Measurements from ENCODE around the gene TEX14.
"Not testable (repeated sequence)": the region's sequence is repeated elsewhere in the genome, so short reads cannot be mapped to it uniquely, and the experiment has no call there.

The TEX14 gene

DNA sequence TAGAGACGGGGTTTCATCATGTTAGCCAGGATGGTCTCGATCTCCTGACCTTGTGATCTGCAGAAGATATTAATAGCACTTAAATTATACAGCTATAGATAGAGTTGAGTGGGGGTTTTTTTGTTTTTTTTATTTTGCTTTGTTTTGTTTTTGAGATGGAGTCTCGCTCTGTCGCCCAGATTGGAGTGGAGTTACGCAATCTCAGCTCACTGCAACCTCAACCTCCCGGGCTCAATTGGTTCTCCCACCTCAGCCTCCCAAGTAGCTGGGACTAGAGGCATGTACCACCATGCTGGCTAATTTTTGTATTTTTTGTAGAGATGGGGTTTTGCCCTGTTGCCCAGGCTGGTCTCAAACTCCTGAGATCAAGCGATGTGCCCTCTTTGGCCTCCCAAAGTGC is 1.8 kb downstream of the TEX14 start:
- in situ Hi-C loops (cut with HindIII; ENCODE audit: low sequenced_read_pairs) = not testable (repeated sequence)

DNA sequence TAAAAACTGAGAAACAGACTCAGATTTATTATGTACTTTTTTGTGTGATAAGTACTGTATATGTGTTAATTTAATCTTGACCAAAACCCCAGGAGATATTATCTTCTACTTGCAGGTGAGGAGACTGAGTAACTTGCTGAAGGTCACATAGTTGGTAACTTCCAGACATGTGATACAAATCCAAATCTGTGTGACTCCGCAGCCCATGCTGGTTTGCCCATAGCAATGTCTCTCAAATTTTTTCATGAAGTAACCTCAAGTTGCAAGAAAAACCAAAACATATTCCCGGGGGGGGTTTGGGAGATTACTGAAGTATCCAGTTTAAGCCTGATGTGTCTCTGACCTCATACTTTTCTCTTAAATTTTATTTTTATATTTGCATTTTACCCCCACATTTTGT is 3.3 kb downstream of the TEX14 start:
- in situ Hi-C loops (cut with HindIII; ENCODE audit: low sequenced_read_pairs) = no loop called here

DNA sequence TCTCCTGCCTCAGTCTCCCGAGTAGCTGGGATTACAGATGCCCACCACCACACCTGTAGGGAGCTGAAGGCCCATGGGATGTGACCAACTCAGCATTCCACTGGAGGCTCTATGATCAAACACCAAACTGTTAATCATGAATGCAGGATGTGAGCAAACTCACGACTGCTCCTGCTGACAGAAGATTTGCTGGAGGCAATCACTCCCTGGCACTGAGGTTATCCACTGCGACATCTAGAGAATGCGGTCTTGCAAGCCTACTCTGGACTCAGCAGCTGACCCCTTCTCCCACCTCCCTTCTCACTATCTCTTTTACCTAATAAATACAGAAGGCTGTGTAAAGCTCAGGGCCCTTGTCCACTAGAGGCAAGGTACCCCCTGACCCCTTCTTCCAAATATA is 4.9 kb downstream of the TEX14 start:
- in situ Hi-C loops (cut with HindIII; ENCODE audit: low sequenced_read_pairs) = no loop called here

DNA sequence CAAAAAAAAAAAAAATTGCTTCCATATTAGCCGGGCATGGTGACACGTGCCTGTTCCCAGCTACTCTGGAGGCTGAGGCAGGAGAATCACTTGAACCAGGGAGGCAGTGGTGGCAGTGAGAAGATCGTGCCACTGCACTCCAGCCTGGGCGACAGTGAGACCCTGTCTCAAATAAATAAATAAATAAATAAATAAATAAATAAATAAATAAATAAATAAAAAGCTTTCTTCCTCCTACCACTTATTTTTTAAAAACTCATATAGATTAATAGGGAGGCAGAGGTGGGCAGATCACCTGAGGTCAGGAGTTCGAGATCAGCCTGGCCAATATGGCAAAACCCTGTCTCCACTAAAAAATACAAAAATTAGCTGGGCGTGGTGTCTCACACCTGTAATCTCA is 7.4 kb downstream of the TEX14 start:
- in situ Hi-C loops (cut with HindIII; ENCODE audit: low sequenced_read_pairs) = not testable (repeated sequence)

DNA sequence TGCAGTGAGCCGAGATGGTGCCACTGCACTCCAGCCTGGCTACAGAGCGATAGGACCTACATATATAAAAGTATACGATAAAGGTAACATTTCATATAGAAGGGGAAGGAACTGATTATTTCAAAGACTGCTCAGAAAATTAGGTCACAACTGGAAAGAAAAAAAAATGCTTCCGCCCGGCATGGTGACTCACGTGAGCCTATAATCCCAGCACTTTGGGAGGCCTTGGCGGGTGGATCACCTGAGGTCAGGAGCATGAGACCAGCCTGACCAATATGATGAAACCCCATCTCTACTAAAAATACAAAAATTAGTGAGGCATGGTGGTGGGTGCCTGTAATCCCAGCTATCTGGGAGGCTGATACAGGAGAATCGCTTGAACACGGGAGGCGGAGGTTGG is 7.8 kb downstream of the TEX14 start:
- in situ Hi-C loops (cut with HindIII; ENCODE audit: low sequenced_read_pairs) = no loop called here

DNA sequence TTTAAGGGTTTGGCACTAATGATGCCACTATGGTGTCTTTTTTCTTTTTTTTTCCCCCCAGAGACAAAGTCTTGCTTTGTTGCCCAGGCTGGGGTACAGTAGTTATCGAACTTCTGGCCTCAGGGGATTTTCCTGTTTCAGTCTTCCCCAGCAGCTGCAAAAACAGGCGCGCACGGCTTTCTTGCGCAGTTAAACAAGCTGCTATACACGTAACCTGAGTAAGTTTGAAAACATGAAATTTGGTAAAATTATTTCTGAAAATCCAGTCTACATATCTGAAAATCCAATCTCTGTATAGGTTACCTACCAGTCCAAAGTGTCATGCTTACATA is 11.8 kb downstream of the TEX14 start:
- in situ Hi-C loops (cut with HindIII; ENCODE audit: low sequenced_read_pairs) = no loop called here

DNA sequence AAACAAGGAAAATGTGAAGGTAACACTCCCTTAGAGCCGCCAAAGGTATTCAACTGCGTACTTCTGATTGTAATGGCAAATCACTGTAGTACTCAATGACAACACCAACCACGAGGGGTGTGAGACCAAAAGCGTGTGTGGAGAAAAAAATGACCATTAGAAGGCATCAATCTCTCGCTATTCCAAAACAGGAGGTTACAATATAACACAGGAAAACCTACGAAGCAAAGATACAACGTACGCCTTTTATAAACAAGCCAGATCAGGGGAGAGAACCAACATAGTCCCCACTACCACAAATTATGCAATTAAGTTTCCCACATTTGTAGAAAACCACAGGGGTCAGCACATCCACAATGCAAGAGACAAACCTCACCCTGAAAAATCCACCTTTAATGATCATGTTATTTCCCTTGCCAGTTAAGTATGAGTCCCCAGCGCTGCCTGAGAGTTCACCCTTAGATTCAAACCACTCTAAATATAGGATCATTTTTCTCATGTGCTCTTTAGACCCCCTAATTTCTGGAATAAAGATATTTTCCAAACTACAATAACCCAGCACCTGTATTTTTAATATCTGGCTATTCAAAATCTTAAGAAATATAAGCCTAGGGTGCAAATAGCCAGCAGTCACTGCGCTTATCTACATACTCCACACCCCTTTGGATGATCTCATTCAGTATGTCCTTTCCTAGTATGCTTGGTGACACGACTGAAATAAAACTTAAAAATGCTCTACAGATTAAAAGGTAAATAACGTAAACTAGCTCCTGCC is 12.4 kb downstream of the TEX14 start:
- in situ Hi-C loops (cut with HindIII; ENCODE audit: low sequenced_read_pairs) = no loop called here

DNA sequence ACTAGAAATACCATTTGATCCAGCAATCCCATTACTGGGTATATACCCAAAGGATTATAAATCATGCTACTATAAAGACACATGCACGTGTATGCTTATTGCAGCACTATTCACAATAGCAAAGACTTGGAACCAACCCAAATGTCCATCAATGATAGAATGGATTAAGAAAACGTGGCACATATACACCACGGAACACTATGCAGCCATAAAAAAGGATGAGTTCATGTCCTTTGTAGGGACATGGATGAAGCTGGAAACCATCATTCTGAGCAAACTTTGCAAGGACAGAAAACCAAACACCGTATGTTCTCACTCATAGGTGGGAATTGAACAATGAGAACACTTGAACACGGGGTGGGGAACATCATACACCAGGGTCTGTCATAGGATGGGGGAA is 13.6 kb downstream of the TEX14 start:
- in situ Hi-C loops (cut with HindIII; ENCODE audit: low sequenced_read_pairs) = not testable (repeated sequence)

DNA sequence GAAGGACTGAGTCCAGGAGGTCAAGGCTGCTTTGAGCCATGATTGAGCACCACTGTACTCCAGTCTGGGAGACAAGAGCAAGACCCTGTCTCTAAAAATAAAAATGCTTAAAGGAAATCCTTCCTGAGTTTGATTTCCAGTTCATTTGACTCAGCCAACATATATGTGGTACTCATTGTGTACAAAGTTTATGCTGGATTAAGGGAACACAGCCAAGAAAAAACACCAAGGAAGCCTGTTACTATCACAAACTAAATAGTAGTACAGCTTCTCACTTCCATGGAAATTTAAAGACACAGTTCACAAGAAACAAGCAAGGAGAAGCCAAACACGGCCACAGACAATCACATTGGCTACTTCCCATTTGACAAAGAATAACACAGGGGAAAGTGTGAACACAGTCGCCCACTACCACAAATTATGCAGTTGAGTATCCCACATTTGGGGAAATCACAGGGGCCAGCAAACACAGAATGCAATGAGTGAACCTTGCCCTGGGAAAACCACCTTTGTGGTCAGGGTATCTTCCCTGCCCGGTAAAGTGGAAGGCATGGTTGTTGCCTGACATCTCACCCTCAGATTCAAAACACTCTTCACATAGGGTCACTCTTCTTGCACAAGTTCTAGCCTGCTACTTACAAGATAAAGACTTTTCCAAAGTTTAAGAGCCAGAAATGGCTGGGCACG is 14.5 kb downstream of the TEX14 start:
- in situ Hi-C loops (cut with HindIII; ENCODE audit: low sequenced_read_pairs) = no loop called here

DNA sequence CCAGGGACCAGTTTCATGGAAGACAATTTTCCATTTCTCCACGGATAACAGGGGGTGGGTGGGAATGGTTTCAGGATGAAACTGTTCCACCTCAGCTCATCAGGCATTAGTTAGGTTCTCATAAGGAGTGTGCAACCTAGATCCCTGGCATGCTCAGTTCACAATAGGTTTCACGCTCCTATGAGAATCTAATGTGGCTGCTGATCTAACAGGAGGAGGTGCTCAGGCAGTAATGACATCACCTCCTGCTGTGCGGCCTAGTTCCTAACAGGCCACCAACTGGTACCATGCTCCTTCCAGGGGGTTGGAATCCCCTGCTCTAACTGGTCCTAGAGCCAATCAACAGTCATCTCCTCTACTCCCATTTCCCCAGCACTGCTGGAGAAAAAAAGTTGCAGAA is 19.9 kb downstream of the TEX14 start:
- in situ Hi-C loops (cut with HindIII; ENCODE audit: low sequenced_read_pairs) = no loop called here

DNA sequence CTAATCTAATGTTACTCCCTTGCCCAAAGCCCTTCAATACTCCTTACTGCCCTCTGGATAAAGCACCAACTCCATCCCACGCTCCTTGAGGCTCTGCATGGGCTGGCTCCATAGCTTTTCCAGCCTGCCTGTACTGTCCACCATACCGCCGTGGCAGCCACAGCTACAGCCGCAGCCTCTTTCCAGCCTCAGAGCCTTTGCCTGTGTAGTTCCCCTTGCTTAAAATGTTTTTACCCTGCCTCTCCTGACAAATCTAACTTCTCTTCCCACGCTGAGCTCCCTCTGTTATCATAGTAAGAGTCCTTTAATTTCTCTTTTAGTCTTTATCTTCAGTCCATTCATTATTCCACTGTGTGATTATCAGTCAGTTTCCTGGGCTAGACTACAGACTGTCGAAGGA is 22.0 kb downstream of the TEX14 start:
- in situ Hi-C loops (cut with HindIII; ENCODE audit: low sequenced_read_pairs) = no loop called here

DNA sequence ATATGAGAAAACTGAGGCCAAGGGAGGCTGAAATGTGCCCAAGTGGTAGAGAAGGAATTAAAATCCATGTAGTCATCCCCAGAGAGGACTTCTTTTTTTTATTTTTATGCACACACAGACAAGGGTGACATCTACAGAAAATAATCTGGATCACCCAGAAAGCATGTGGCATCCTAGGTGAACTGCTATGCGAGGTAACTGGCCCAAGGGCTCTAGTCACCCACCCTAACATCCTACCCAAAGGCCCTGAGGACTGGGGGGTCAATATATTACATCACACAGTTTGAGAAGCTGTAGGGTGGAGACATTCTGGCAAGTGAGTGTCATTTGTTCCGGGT is 23.3 kb downstream of the TEX14 start:
- in situ Hi-C loops (cut with HindIII; ENCODE audit: low sequenced_read_pairs) = no loop called here

DNA sequence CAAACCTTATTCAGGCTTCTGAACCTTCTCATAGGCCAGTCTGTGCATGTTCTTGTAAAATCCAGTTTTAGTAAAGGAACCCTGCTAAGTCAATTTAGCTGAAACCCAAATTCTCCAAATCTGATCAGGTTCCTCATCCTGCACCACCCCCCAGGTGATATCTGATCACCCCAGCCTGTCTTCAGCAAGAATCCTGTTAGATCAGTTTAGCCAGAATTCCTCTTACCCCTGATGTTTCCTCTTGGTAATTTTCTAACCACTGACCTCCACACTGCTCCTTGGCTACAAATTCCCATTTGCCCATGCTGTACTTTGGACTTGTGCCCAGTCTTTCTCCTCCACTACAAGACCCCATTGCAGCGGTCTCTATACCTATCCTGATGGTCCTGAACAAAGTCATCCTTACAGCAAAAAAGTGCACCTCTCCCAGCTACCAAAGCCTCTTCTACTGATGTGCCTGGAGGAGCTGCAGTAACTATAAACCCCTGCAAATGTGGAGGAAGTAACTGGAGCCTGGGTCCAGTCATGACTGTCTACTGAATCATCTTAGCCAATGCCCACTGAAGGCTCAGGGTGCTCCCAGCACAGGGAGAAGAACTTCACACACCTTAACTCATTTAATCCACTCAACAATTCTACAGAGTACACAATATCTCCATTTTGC is 23.8 kb downstream of the TEX14 start:
- in situ Hi-C loops (cut with HindIII; ENCODE audit: low sequenced_read_pairs) = no loop called here

DNA sequence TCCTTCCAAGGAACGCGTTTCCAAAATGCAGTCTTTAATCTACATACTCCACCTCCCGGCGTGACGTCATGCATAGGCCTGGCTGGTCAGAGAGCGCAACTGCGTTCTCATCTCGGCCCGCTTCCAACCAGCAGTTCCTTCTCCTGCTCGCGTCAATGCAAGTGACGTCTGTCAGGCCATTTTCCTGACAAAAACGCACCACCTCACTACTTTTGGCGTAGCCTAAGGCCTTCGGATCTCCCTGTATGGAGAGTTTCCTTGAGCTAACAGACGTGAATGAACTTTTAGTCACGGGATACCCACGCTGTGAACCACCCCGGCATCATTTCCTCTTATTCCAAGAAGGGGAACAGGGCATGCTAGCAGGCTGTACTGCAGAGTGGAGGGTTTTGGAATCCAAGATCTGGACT is 25.0 kb downstream of the TEX14 start:
- in situ Hi-C loops (cut with HindIII; ENCODE audit: low sequenced_read_pairs) = no loop called here

DNA sequence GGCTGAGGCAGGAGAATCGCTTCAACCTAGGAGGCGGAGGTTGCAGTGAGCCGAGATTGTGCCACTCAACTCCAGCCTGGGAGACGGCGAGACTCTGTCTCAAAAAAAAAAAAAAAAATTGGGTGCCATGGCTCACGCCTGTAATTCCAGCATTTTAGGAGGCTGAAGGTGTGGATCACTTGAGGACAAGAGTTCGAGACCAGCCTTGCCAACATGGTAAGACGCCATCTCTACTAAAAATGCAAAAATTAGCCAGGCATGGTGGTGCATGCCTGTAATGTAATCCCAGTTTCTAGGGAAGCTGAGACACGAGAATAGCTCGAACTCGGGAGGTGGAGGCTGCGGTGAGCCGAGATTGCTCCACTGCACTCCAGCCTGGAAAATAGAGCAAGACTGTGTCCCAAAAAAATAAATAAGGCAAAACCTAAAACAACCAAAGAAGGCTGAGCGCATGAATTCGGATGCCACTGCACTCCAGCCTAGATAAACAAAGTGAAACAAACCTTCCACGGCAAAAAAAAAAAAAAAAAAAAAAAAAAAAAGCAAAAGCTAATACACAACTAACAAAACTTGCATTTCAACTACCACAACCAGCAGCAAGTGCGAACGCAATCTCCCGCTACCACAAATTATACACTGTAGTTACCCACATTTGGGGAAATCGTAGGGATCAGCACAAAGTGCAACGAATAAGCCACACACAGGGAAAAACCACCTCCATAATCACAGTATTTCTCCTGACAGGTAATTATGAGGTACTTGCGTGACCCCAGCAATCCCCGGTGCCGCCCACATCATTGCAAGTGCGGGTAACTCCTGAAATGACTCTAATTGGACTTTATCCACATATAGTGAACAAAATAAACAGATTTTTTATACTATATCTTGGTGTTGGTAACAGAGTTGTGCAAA is 25.6 kb downstream of the TEX14 start:
- in situ Hi-C loops (cut with HindIII; ENCODE audit: low sequenced_read_pairs) = no loop called here

DNA sequence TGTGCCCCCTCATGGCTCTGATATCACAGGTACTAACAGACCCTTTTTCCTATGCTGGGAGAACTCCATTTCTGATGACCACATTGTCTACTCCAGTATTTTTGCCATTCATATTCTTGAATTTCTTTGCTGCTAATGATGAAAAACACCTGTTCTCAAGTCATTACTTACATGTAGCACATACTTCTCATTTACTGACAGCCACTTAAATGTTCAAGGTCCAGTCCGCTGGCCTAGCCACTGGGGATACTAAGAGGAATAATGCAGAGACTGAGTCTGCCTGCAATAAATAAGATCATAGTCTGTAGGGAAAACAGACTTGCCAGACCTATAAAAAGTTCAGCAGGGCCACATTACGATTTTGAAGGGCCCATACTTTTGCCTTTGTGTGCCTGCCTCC is 27.5 kb downstream of the TEX14 start:
- in situ Hi-C loops (cut with HindIII; ENCODE audit: low sequenced_read_pairs) = no loop called here

DNA sequence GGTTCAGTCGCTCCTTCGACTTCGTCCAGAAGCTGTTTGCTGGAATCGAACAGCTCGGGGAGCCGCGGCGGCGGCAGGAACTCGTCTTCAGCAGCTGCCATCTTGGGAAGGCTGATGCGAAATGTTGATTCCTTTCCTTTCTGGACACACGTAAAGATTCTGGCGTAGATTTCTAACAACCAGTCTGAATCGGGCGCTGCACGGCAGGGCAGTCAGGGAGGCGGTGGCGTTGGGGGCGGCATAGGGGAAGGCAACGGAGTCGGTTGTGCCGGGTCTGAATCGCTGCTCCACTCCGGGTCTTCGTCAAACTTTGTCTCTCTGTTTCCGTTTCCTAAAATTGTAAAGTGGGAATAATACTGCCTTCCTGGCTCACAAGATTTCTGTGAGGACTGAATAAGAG is 30.3 kb downstream of the TEX14 start:
- in situ Hi-C loops (cut with HindIII; ENCODE audit: low sequenced_read_pairs) = no loop called here

DNA sequence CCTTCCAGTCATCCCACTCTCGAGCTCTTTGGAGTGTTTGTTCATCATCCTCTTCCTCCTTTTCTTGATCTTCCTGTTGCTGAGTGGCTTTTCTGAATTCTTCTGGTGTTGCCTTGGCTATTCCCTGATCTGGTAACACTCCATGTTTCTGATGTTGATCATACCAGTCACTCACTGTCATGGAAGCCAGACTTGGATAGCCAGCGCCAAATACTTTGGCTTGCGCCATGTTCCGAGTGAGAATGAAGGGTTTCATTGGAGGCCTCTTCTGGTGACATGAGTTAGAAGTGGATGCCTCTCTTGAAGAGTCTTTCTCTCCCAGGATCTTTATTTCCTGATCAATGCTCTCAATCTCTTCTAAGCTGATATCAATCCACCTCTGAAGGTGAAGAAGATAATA is 31.2 kb downstream of the TEX14 start:
- in situ Hi-C loops (cut with HindIII; ENCODE audit: low sequenced_read_pairs) = no loop called here

DNA sequence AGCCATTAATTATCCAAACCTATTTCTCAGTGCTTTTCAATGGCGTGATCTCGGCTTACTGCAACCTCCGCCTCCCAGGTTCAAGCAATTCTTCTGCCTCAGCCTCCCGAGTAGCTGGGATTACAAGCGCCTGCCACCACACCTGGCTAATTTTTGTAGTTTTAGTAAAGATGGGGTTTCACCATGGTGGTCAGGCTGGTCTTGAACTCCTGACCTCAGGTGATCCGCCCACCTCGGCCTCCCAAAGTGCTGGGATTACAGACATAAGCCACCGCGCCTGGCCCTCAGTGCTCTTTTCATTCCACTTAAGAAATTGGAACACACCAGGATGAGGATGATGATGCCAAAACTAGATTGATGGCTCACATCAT is 32.1 kb downstream of the TEX14 start:
- in situ Hi-C loops (cut with HindIII; ENCODE audit: low sequenced_read_pairs) = not testable (repeated sequence)

DNA sequence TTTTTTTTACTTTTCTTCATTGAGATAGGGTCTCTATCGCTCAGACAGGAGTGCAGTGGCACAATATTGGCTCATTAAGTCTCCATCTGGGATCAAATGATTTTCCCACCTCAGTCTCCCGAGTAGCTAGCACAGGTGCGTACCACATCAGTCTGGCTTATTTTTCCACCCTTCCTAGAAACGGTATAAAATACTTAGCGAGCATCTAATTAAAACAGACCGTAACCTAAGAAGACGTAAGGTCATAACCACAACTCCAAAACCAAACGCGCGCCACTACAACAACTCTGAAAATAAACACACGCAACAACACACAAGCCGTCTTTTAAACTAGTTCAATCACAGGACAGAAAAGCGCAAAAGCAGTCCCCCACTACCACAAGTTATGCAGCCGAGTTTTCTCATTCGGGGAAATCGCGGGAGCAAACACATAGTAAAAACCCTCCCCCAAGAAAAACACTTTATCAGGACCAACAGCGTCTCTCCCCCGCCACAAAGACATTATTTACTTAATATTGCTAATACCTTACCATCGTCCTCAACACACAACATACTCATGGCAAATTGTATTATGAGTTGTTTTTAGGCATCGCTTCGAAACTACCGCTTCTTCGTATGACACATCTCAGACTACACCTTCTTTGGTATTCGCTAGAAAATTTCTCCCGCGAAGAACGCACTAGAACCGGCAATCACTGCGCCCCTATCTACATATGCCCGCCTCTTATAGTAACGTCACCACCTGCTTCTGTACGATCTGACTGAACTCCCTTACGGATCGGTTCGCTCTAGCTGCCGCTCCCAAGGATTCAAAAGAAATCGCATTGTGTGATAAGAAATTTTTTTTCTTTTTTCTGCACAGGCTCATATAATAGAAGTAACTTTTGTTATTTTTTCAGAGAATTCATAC is 32.8 kb downstream of the TEX14 start:
- in situ Hi-C loops (cut with HindIII; ENCODE audit: low sequenced_read_pairs) = no loop called here

Measured in DLD1 (cell line).